Measurements from ENCODE around the gene ADGRB2.

DNA sequence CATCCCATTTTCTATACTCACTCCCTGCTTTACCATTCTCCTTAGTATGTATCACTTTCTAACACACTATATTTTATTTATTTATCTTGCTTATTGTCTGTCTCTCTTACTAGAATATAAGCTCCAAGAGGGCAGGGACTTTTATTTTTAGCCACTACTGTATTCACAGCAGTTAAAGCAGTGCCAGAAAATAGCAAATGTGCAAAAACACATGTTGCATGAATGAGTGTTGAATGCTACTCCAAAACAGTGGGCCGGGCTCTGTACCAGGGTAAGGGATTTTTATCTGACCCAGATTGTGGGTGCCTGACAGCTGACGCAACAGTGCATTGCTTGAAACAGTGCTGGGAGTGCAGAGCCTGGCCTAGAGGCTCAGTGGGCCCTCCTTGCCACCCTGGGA lies 85.0 kb downstream of the ADGRB2 start:
- TF ChIP-seq, protein P1, sequence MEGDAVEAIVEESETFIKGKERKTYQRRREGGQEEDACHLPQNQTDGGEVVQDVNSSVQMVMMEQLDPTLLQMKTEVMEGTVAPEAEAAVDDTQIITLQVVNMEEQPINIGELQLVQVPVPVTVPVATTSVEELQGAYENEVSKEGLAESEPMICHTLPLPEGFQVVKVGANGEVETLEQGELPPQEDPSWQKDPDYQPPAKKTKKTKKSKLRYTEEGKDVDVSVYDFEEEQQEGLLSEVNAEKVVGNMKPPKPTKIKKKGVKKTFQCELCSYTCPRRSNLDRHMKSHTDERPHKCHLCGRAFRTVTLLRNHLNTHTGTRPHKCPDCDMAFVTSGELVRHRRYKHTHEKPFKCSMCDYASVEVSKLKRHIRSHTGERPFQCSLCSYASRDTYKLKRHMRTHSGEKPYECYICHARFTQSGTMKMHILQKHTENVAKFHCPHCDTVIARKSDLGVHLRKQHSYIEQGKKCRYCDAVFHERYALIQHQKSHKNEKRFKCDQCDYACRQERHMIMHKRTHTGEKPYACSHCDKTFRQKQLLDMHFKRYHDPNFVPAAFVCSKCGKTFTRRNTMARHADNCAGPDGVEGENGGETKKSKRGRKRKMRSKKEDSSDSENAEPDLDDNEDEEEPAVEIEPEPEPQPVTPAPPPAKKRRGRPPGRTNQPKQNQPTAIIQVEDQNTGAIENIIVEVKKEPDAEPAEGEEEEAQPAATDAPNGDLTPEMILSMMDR (IDR thresholded peaks at IDR 0.05), result no peak
- TF ChIP-seq EP300 (IDR thresholded peaks at IDR 0.05), result no peak
- no peak for TF ChIP-seq POLR2A (IDR thresholded peaks at IDR 0.05)
